HEK293 (cell line): Measurements from ENCODE around the gene EID3.

Source experiments
- CTCF ChIA-PET: fragments of 350-600 bp; formaldehyde crosslinking; extraction: SDS; loops from one replicate; lab custom pipeline; 2021; ENCODE audit warnings: antibody characterized with exemption; lab: Yijun Ruan, JAX
- POLR2A ChIA-PET: fragments of 300-600 bp; formaldehyde crosslinking; extraction: SDS; loops from one replicate; lab custom pipeline; 2020; ENCODE audit warnings: antibody characterized with exemption, inconsistent platforms; lab: Yijun Ruan, JAX
- H3K27ac ChIP-seq: fragments of 200-500 bp; sonication (Bioruptor generic); 2 replicates; pipeline ENCODE4 v1.5.1; 2014; ENCODE audit warnings: low read depth, low read length, control low read depth, inconsistent platforms; ENCODE audit errors: extremely low read depth
- H3K36me3 ChIP-seq, 2 experiments: fragments of 200-500 bp in 1 of 2; sonication (Bioruptor generic) in 1 of 2; 1 replicate in 1 of 2; 2 replicates in 1 of 2; pipeline ENCODE4 v1.5.1; 2014 to 2017; ENCODE audit warnings: inconsistent platforms in 2 of 2, low read length in 2 of 2; ENCODE audit not compliant: control insufficient read depth in 2 of 2, insufficient read depth in 1 of 2
- H3K4me1 ChIP-seq: fragments of 200-500 bp; sonication (Bioruptor generic); 2 replicates; pipeline ENCODE4 v1.5.1; 2014; ENCODE audit warnings: mild to moderate bottlenecking, low read length, inconsistent platforms; ENCODE audit not compliant: control insufficient read depth, insufficient read depth
- H3K4me3 ChIP-seq: 2 replicates; pipeline ENCODE4 v1.5.1; 2011; ENCODE audit warnings: low read depth, mild to moderate bottlenecking, control low read depth, low read length, moderate library complexity
- H3K9me3 ChIP-seq: fragments of 200-500 bp; sonication (Bioruptor generic); 2 replicates; pipeline ENCODE4 v1.5.1; 2014; ENCODE audit warnings: low read depth, low read length, inconsistent platforms; ENCODE audit not compliant: control insufficient read depth, insufficient read depth
- BCL11B ChIP-seq: fragments of 450-650 bp; formaldehyde crosslinking; IDR thresholded peaks from 2 replicates; pipeline ENCODE4 v1.5.1; 2016; ENCODE audit warnings: low read depth, missing biosample characterization, missing genetic modification characterization
- CTCF ChIP-seq: fragments of 450-650 bp; formaldehyde crosslinking; IDR thresholded peaks from 2 replicates; pipeline ENCODE4 v1.5.1; 2016; ENCODE audit warnings: missing biosample characterization, missing genetic modification characterization
- GFI1B ChIP-seq: fragments of 450-650 bp; formaldehyde crosslinking; IDR thresholded peaks from 2 replicates; pipeline ENCODE4 v1.5.1; 2016; ENCODE audit warnings: missing biosample characterization, missing genetic modification characterization
- GLI2 ChIP-seq: fragments of 450-650 bp; formaldehyde crosslinking; IDR thresholded peaks from 2 replicates; pipeline ENCODE4; 2017; ENCODE audit warnings: missing biosample characterization, missing genetic modification characterization, low read depth, borderline replicate concordance
- GLI4 ChIP-seq: fragments of 450-650 bp; formaldehyde crosslinking; IDR thresholded peaks from 2 replicates; pipeline ENCODE4 v1.5.1; 2016; ENCODE audit warnings: missing biosample characterization, missing genetic modification characterization
- HOXD13 ChIP-seq: sonication (generic); formaldehyde crosslinking; IDR thresholded peaks from 2 replicates; pipeline ENCODE4 v1.8.0; 2022; ENCODE audit warnings: missing genetic modification reagents, borderline replicate concordance
- IKZF3 ChIP-seq: fragments of 450-650 bp; IDR thresholded peaks from 2 replicates; pipeline ENCODE4 v1.5.0; 2018; ENCODE audit warnings: missing biosample characterization, mild to moderate bottlenecking, missing genetic modification characterization, moderate library complexity
- MEIS1 ChIP-seq: sonication (generic); formaldehyde crosslinking; IDR thresholded peaks from 2 replicates; pipeline ENCODE4 v1.8.1; 2022; ENCODE audit warnings: missing genetic modification reagents, mild to moderate bottlenecking, borderline replicate concordance
- OSR2 ChIP-seq: fragments of 450-650 bp; formaldehyde crosslinking; IDR thresholded peaks from 2 replicates; pipeline ENCODE4 v1.5.1; 2016; ENCODE audit warnings: missing biosample characterization, missing genetic modification characterization
- ZBTB11 ChIP-seq: fragments of 450-650 bp; formaldehyde crosslinking; conservative IDR thresholded peaks from 2 replicates; pipeline ENCODE4 v1.5.1; 2016; ENCODE audit warnings: low read depth, missing biosample characterization, missing genetic modification characterization
- ZBTB49 ChIP-seq: fragments of 450-650 bp; formaldehyde crosslinking; IDR thresholded peaks from 2 replicates; pipeline ENCODE4 v1.5.1; 2016; ENCODE audit warnings: missing biosample characterization, missing genetic modification characterization, low read depth
- ZFP37 ChIP-seq: fragments of 450-650 bp; formaldehyde crosslinking; IDR thresholded peaks from 2 replicates; pipeline ENCODE4 v1.5.1; 2016; ENCODE audit warnings: missing biosample characterization, missing genetic modification characterization
- ZNF132 ChIP-seq: fragments of 450-650 bp; formaldehyde crosslinking; IDR thresholded peaks from 2 replicates; pipeline ENCODE4 v1.5.1; 2017; ENCODE audit warnings: missing biosample characterization, missing genetic modification characterization, borderline replicate concordance
- ZNF155 ChIP-seq: fragments of 450-650 bp; formaldehyde crosslinking; IDR thresholded peaks from 2 replicates; pipeline ENCODE4 v1.5.1; 2016; ENCODE audit warnings: missing biosample characterization, missing genetic modification characterization
- ZNF211 ChIP-seq: fragments of 450-650 bp; formaldehyde crosslinking; IDR thresholded peaks from 2 replicates; pipeline ENCODE4 v1.5.1; 2016; ENCODE audit warnings: low read depth, missing biosample characterization, missing genetic modification characterization
- ZNF24 ChIP-seq: fragments of 450-650 bp; formaldehyde crosslinking; IDR thresholded peaks from 2 replicates; pipeline ENCODE4 v1.5.1; 2016; ENCODE audit warnings: missing biosample characterization, missing genetic modification characterization
- ZNF423 ChIP-seq: fragments of 450-650 bp; formaldehyde crosslinking; IDR thresholded peaks from 2 replicates; pipeline ENCODE4 v1.5.1; 2016; ENCODE audit warnings: missing biosample characterization, missing genetic modification characterization
- ZNF513 ChIP-seq: fragments of 450-650 bp; IDR thresholded peaks from 2 replicates; pipeline ENCODE4 v1.5.1; 2018; ENCODE audit warnings: missing biosample characterization, missing genetic modification characterization
- ZNF623 ChIP-seq: fragments of 450-650 bp; formaldehyde crosslinking; IDR thresholded peaks from 2 replicates; pipeline ENCODE4 v1.5.1; 2016; ENCODE audit warnings: missing biosample characterization, missing genetic modification characterization
- ZNF658 ChIP-seq: fragments of 450-650 bp; formaldehyde crosslinking; IDR thresholded peaks from 2 replicates; pipeline ENCODE4; 2016; ENCODE audit warnings: missing biosample characterization, missing genetic modification characterization
- ZNF747 ChIP-seq: fragments of 450-650 bp; formaldehyde crosslinking; IDR thresholded peaks from 2 replicates; pipeline ENCODE4 v1.5.1; 2016; ENCODE audit warnings: missing biosample characterization, missing genetic modification characterization
- ZNF768 ChIP-seq: fragments of 450-650 bp; formaldehyde crosslinking; IDR thresholded peaks from 2 replicates; pipeline ENCODE4 v1.5.1; 2018; ENCODE audit warnings: missing biosample characterization, mild to moderate bottlenecking, missing genetic modification characterization

EID3 gene

GRCh38 chr12:104319918-104320626, 16.5 kb downstream of the EID3 start (continued):
- TF ChIP-seq ZBTB49 (tag by site-specific recombination) = no peak
- no peak for TF ChIP-seq ZNF155
- TF ChIP-seq BCL11B (tag by site-specific recombination) = no peak
- TF ChIP-seq ZNF623 (tag by site-specific recombination) = no peak
- TF ChIP-seq ZNF24 (tag by site-specific recombination) = no peak

- H3K4me1 ChIP-seq = no peaks in the 10 kb centered on the region
- TF ChIP-seq ZNF658 (tag by site-specific recombination) (no peak), ZNF513 (tag by site-specific recombination) (no peak), ZBTB11 (tag by site-specific recombination) (no peak), GFI1B (tag by site-specific recombination) (no peak), ZFP37 (tag by site-specific recombination) (no peak), ZNF132 (tag by site-specific recombination) (no peak), OSR2 (tag by site-specific recombination) (no peak), GLI2 (tag by site-specific recombination) (no peak), HOXD13 (CRISPR knock-in tag) (no peak), ZNF211 (no peak), ZNF423 (no peak), GLI4 (tag by site-specific recombination) (no peak), MEIS1 (no peak), IKZF3 (tag by site-specific recombination) (no peak), ZNF768 (tag by site-specific recombination) (no peak), CTCF (tag by site-specific recombination) (no peak), ZNF747 (no peak)
- TF ChIP-seq, all 188 proteins: peak for 0
- POLR2A ChIA-PET = interaction anchor here (0.6 kb wide), 2 partner anchors 12 to 19 kb away, joined by 3 to 4 read pairs; no protein-coding TSS in a partner anchor
- Histone ChIP-seq H3K27ac (no peak overlapping the region), H3K9me3 (no peaks in the 10 kb centered on the region), H3K4me3 (no peak overlapping the region), H3K36me3 (peaks cover 48 to 84% of the 10 kb centered on the region in 2 experiments)
- CTCF ChIA-PET = interaction anchor here (0.6 to 0.7 kb wide), 5 partner anchors 19 to 509 kb away, joined by 3 to 5 read pairs (median 4); no protein-coding TSS in a partner anchor
These were observed 17.1 kb downstream of the EID3 start for GRCh38 chr12:104320627-104321024.
